Loucy (cell line): ENCODE data around the gene SYNGR4.

Source experiments
- EZH2phosphoT487 ChIP-seq: fragments of 200-600 bp; IDR thresholded peaks from 2 replicates; pipeline ENCODE4 v1.6.1; 2018; ENCODE audit warnings: antibody characterized with exemption, mild to moderate bottlenecking, moderate library complexity, borderline replicate concordance
- TF ChIP-seq, protein P1 (sequence below): fragments of 200-600 bp; sonication (generic); conservative IDR thresholded peaks from 2 replicates; pipeline ENCODE4 v1.5.1; 2014; ENCODE audit warnings: mild to moderate bottlenecking, antibody characterized with exemption, low read length

DNA sequence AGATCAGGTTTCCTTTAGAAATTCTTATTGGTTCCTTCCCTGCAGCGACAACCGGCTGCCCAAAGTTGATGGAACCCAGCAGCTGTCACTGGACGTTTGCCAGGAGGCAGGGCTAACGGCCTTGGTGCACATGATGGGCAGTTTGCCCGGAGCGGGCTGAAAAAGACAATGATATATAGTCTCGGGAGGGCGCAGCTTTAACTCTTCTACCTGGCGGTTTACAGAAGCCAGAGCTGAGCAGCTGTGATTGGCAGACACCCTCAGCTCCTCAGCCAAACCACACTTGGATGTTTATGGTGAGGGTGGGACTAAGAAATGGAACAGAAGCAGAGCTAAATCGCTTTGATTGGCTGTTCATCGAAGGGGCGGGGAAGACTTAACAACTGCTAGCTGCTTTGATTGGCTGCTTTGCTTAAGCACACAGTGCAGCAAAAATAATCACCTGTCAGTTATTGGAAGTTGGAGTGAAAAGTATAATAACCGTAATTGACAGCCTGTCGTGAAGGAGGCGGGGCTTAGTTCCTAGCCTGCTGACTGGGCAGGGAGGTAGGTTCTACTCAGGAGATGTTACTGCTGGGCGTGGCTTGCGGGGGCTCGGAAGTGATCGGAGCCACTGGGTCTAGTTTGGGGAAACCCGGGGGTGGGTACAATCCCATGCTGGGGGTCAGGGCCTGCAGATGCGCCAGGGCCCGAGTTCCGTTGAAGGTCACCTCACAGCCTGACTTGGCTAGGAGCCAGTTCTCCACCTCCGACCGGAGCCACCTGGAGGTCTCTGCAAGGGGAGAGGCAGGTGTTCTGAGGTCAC, 31.3 kb upstream of the SYNGR4 start:
- TF ChIP-seq, protein P1, sequence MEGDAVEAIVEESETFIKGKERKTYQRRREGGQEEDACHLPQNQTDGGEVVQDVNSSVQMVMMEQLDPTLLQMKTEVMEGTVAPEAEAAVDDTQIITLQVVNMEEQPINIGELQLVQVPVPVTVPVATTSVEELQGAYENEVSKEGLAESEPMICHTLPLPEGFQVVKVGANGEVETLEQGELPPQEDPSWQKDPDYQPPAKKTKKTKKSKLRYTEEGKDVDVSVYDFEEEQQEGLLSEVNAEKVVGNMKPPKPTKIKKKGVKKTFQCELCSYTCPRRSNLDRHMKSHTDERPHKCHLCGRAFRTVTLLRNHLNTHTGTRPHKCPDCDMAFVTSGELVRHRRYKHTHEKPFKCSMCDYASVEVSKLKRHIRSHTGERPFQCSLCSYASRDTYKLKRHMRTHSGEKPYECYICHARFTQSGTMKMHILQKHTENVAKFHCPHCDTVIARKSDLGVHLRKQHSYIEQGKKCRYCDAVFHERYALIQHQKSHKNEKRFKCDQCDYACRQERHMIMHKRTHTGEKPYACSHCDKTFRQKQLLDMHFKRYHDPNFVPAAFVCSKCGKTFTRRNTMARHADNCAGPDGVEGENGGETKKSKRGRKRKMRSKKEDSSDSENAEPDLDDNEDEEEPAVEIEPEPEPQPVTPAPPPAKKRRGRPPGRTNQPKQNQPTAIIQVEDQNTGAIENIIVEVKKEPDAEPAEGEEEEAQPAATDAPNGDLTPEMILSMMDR = no peak
- TF ChIP-seq EZH2phosphoT487 = no peak
